Measurements from ENCODE around the gene ATP8A2.

ATP8A2 gene

GRCh38 chr13:25860265-25860664 is 488.5 kb downstream of the ATP8A2 start:
- DNase-seq (ENCODE audit: low spot score), result no peak

DNA sequence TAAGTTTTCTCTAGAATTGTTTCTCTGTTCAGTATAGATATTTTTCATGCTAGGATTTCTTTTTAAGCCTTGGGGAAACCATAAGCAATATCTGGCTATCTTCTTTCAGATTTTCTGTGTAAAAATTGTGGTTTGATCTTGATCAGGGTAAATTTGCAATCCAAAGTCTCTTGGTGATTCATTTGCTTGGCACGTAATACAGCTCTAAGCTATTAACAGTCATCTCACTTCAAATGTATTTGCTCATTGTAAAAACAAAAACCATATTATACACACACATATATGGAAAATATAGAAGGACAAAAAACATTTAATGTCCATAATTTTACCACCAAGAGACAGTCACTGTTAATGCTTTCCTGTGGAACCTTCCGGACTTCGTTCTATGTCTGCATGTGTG is 489.1 kb downstream of the ATP8A2 start:
- DNase-seq (ENCODE audit: low spot score), result no peak

DNA sequence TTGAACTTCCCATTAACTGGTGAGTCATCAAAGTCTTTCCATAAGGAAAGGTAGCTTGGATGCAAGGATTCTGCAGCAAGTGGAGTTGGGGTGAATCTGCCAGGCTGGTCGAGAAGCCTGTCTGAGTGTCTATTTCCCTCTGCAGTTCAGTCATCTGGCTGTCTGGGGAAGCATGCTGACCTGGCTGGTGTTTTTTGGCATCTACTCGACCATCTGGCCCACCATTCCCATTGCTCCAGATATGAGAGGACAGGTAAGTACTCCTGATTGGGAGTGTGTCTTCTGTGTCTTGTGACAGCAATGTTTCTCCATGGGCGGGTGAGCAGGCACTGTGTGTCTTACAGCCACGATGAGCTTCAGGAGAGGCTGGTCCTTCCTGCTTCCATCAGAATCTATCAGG is 490.4 kb downstream of the ATP8A2 start:
- no peak for DNase-seq (ENCODE audit: low spot score)

- DNase-seq (ENCODE audit: low spot score), result no peak
Observed at GRCh38 chr13:25864116-25864515, 492.3 kb downstream of the ATP8A2 start.

DNA sequence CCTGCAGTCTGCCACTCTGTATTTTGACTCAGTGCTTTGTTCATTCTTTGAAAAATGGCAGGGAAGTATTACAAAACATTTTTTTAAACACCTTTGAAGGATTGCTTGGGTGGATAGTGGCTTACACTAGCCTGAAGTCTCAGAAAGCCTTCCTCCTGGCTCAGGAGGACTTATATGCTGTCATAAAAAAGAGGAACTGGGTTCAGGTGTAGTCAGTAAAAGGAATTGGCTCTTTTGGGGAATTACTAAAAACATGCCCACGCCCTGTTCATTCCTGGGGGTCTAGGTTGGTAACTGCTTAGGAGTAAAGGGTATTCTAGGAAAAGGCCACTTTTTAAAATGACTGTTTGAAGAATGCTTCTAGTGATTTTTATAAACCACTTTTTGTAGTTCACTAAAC is 493.2 kb downstream of the ATP8A2 start:
- DNase-seq (ENCODE audit: low spot score), result no peak

GRCh38 chr13:25865391-25865790 is 493.6 kb downstream of the ATP8A2 start:
- DNase-seq (ENCODE audit: low spot score), result no peak

GRCh38 chr13:25867038-25867437 is 495.3 kb downstream of the ATP8A2 start:
- DNase-seq (ENCODE audit: low spot score), result no peak

DNA sequence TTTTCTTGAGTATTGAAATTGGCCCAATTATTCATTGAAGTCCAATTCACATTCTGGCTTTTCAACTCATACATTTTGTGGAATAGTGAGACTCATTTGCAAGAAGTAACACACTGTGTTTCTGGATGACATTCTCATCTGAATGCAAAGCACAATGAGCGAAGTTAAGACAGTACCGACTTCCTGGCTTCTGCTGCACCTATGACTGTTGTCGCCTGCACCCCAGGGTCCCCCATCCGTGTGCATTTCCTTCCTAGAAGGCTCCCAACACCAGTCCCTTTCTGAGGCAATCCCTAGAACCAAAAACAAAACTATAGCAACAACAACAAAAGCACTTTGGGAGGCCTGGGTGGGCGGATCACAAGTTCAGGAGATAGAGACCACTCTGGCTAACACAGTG is 496.7 kb downstream of the ATP8A2 start:
- DNase-seq (ENCODE audit: low spot score), result no peak

GRCh38 chr13:25869941-25870340 is 498.2 kb downstream of the ATP8A2 start:
- no peak for DNase-seq (ENCODE audit: low spot score)

DNA sequence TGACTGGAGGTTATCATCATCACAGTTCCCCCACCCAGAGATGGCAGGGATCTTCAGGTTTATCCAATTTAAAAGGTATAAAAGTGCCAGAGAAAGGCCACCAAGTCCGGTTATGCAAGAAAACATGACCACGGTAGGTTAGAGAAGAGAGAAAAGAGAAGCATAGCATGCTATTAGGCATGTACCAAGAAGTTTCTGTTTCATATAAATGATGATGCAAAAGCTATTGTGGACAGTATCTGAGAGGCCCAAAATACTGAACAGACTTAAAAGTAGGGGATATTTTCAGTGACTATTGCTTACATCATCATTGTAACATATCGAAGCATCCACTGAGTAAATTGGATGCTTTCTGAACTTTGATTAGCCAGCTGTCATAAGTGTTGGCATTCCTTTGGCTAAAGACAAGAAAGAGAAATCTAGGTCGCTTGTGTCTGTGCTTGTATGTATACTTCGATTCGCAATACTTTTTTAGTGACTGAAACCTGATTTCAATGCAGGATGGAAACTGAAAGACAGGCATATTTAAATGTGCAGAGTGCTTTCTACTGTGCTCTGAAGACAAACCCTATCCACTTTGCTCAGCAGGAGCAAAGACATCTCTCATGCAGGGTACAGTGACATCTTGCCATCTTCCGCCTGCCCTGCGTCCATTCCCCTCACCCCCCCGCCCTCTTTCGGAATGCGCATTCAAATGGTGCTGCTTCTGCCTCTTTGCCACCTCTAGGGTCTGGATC is 499.8 kb downstream of the ATP8A2 start:
- DNase-seq (ENCODE audit: low spot score), result no peak

DNA sequence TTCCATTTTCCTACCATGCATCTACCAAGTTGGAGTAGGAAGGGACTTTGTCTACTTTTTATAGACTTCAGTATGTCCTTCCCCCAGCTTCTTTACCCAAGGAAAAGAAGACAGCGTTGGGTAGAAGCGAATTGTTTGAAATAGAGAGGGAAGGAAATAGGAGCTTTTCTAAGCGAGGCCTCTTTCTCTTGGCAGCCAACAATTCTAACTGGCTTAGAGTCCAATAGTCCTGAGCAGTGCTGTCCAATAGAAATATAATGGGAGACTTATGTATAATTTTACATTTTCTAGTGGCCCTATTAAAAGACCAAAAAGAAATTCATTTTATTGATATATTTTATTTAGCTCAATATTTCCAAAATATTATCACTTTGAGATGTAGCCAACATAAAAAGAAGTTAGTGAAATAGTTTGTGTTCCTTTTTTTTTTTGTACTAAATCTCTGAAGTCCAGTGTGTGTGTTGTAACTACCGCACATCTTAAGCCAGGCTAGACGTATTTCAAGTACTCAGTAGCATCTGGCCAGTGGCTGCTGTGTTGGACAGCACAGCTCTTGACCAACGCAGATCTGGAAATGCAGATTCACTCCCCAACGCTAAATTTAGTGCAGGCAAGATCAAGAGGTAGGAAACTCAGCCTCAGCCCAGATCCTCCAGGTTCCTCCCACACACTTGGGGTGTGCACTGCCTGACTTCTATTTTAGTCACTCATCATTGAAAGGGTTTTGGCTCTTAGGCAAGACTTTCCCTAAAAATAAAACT is 500.9 kb downstream of the ATP8A2 start:
- no peak for DNase-seq (ENCODE audit: low spot score)

DNA sequence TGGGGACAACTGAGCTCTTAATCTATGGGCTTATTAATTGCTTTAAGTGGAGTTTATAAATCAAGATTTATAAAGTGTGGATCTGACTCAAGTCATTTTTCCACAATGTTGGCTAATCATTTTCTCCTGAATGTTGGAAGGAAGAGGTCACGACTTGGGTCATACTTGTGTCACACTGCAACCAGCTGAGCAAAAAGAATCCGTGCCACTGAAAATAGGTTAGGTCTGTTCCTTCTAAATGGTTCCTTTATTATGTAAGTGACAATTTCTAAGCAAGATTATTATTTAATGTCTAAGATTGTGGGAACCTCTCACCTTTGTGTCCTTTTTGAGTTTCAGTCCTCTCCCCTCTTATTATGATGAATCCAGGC is 501.5 kb downstream of the ATP8A2 start:
- DNase-seq (ENCODE audit: low spot score), result no peak

- no peak for DNase-seq (ENCODE audit: low spot score)
Observed at GRCh38 chr13:25874064-25874737, 502.4 kb downstream of the ATP8A2 start.

- no peak for DNase-seq (ENCODE audit: low spot score)
Observed at GRCh38 chr13:25874907-25875306, 503.1 kb downstream of the ATP8A2 start.

- no peak for DNase-seq (ENCODE audit: low spot score)
Observed at GRCh38 chr13:25876247-25876646, 504.5 kb downstream of the ATP8A2 start.

GRCh38 chr13:25879466-25879865 is 507.7 kb downstream of the ATP8A2 start:
- DNase-seq (ENCODE audit: low spot score), result no peak

DNA sequence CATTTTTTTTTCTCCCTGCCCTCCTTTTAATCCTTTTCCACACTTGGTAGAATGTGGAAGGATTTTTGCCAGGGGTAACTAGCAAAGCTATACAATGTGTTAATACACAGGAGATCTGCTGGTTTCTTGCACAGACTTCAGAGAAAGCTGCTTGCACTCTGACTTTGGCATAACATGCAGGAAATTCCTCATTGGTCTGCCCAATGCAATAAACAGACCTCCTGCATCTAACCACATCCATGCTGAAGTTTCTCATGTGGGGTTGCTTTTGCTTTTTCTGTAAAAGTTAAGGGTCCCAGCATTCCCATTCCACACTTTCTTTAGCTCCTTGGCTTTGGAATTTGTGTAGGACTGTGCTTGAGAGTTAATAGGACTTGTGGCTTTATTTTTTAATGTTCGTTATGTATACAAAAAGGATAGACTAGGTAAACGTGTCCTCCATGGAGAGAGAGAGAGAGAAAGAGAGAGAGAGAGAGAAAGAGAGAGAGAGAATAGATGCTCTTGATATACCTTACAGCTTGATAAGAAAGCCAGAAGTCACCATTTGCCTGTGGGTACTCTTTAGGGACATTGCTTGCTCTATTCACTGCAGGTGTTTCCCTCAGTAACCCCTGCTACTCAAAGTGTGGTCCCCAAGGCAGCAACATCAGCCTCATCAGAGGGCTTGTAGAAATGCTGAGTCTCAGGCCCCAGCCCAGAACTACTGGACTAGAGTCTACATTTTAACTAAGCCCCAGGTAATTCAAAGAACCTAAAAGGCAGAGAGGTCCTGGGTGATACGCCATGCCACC is 509.6 kb downstream of the ATP8A2 start:
- no peak for DNase-seq (ENCODE audit: low spot score)

DNA sequence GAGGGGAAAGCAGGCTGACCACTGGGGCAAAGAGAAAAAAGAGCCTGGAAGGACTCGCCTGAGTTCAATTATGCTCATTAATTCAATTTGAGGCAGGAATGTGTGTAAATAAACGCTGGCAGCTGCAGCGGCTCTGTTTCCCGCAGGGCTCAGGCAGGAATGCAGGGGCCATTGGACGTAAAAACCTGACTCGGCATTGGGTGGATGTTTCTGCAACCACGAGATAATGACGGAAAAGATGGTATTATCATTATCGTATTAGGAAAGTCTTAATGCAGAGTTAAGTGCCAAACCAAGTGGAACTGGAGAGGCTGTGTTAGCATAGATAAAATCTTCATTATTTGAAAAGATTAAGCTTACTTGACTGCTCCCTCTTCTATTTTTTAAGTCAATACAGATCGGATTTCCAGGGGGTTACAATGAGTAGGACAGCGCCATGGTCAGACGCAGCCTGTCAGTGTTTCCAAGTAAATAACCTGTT is 510.2 kb downstream of the ATP8A2 start:
- no peak for DNase-seq (ENCODE audit: low spot score)

- DNase-seq (ENCODE audit: low spot score), result no peak
Observed at GRCh38 chr13:25882466-25883357, 510.9 kb downstream of the ATP8A2 start.

DNA sequence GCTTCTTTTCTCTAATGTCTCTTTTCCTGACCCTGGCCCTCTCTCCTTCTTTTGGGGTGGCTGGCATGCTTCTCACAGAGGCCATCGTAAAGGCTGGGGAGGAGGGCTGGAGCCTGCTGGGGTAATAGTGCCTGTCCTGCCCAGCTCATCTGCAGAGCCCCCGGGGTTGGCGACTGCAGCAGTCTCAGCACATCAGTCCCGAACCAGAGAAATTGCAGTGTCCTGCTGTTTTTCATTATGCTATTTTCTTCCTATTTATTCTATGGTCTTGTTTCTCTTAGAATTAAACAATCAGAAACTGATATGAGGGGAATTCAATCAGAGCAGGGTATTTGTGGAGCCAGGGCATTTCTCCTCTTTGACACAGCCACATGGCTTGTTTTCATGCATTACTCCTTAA is 513.6 kb downstream of the ATP8A2 start:
- no peak for DNase-seq (ENCODE audit: low spot score)
